Measurements from ENCODE around the gene PCDHA9.

DNA sequence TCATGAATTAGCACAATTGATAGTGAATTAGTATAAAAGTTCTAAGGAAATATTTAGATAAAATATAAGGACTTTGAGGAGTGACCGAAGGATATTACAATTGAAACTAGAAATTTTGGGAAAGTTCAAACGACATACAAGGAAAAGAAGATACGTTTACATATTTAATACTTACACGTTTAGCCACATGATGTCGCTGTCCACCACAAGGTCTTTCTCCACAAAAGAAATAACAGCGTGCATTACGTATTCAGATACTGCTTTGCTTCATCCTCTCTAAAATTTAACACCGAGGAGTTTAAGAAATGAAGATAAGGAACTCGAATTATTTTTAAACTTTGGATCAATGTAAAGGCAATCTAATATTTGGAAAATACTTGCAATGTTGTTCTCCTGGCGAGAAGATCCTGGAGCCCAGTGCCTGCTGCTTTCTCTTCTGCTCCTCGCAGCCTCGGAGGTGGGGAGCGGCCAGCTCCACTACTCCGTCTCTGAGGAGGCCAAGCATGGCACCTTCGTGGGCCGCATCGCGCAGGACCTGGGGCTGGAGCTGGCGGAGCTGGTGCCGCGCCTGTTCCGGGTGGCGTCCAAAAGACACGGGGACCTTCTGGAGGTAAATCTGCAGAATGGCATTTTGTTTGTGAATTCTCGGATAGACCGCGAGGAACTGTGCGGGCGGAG lies 47.2 kb upstream of the PCDHA9 start, which contains the start of gene PCDHA3:
- TF ChIP-seq, protein P1, sequence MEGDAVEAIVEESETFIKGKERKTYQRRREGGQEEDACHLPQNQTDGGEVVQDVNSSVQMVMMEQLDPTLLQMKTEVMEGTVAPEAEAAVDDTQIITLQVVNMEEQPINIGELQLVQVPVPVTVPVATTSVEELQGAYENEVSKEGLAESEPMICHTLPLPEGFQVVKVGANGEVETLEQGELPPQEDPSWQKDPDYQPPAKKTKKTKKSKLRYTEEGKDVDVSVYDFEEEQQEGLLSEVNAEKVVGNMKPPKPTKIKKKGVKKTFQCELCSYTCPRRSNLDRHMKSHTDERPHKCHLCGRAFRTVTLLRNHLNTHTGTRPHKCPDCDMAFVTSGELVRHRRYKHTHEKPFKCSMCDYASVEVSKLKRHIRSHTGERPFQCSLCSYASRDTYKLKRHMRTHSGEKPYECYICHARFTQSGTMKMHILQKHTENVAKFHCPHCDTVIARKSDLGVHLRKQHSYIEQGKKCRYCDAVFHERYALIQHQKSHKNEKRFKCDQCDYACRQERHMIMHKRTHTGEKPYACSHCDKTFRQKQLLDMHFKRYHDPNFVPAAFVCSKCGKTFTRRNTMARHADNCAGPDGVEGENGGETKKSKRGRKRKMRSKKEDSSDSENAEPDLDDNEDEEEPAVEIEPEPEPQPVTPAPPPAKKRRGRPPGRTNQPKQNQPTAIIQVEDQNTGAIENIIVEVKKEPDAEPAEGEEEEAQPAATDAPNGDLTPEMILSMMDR (IDR thresholded peaks at IDR 0.05; ENCODE audit: low read length) = peak; percentile 15; the same call in 1 of the 2 replicates
- TF ChIP-seq EZH2 (IDR thresholded peaks at IDR 0.05; ENCODE audit: borderline replicate concordance, low read length) = no peak

All from OCI-LY1 (cell line).